CD14-positive monocyte (primary cell): ENCODE results near the gene GRIN2C. TPM values are rescaled to one million over a fixed set of nuclear protein-coding genes. Genes with fewer than 3 reads are reported as not detected.

Source experiments
- DNase-seq, 3 donors: peaks; one replicate each; pipeline ENCODE4 v3.0.0-alpha.2; 2011 to 2022
- H2AFZ ChIP-seq: 2 replicates; pipeline ENCODE4 v1.6.0; 2012; ENCODE audit warnings: mild to moderate bottlenecking, low read depth, low read length, inconsistent platforms; ENCODE audit not compliant: insufficient read depth, poor library complexity, severe bottlenecking
- H3K27ac ChIP-seq, 2 donors: 1 replicate in 1 of 2; 2 replicates in 1 of 2; pipeline ENCODE4 v1.5.1; 2012 to 2013; ENCODE audit warnings: low read length in 2 of 2, control low read depth in 1 of 2, inconsistent platforms in 1 of 2, low read depth in 1 of 2, mild to moderate bottlenecking in 1 of 2
- H3K27me3 ChIP-seq, 2 donors: one replicate each; pipeline versions ENCODE4 v1.6.0 to v1.6.1; 2011 to 2013; ENCODE audit warnings: low read length in 2 of 2; ENCODE audit not compliant: control insufficient read depth in 2 of 2, insufficient read depth in 2 of 2
- H3K36me3 ChIP-seq, 2 donors: replicated peaks in 1 of 2; 1 replicate in 1 of 2; 2 replicates in 1 of 2; pipeline versions ENCODE4 v1.5.1 to v1.6.1; 2012 to 2013; ENCODE audit warnings: low read length in 2 of 2, control low read depth in 1 of 2, inconsistent platforms in 1 of 2, mild to moderate bottlenecking in 1 of 2; ENCODE audit not compliant: insufficient read depth in 2 of 2, control insufficient read depth in 1 of 2
- H3K4me1 ChIP-seq, 2 donors: 1 replicate in 1 of 2; 2 replicates in 1 of 2; pipeline versions ENCODE4 v1.5.1 to v1.6.1; 2012 to 2013; ENCODE audit warnings: low read length in 2 of 2, control low read depth in 1 of 2, inconsistent platforms in 1 of 2, mild to moderate bottlenecking in 1 of 2, moderate library complexity in 1 of 2; ENCODE audit not compliant: insufficient read depth in 2 of 2, control insufficient read depth in 1 of 2
- H3K4me2 ChIP-seq: replicated peaks from 2 replicates; pipeline ENCODE3; 2012; ENCODE audit warnings: low read length, moderate library complexity, mild to moderate bottlenecking; ENCODE audit not compliant: poor library complexity, severe bottlenecking; ENCODE audit errors: extremely low read depth
- H3K4me3 ChIP-seq, 3 experiments: fragments of 200-600 bp in 1 of 3; sonication (generic) in 1 of 3; replicated peaks in 1 of 3; 1 replicate in 2 of 3; 2 replicates in 1 of 3; pipeline ENCODE4 v1.5.1; 2011 to 2013; ENCODE audit warnings: low read length in 3 of 3, mild to moderate bottlenecking in 3 of 3, control low read depth in 2 of 3, low read depth in 2 of 3, inconsistent platforms in 1 of 3, moderate library complexity in 1 of 3
- H3K79me2 ChIP-seq: 2 replicates; pipeline ENCODE4 v1.6.0; 2012; ENCODE audit warnings: mild to moderate bottlenecking, control low read depth, inconsistent platforms, low read length, moderate library complexity; ENCODE audit not compliant: insufficient read depth
- H3K9ac ChIP-seq: 2 replicates; pipeline ENCODE4 v1.6.0; 2017; ENCODE audit warnings: low read length, mild to moderate bottlenecking; ENCODE audit not compliant: insufficient read depth, poor library complexity, severe bottlenecking
- H3K9me3 ChIP-seq, 2 donors: replicated peaks in 1 of 2; 1 replicate in 1 of 2; 2 replicates in 1 of 2; pipeline versions ENCODE4 v1.5.1 to v1.6.1; 2012 to 2013; ENCODE audit warnings: low read length in 2 of 2, control low read depth in 1 of 2; ENCODE audit not compliant: control insufficient read depth in 1 of 2, insufficient read depth in 1 of 2
- H4K20me1 ChIP-seq: 2 replicates; pipeline ENCODE4 v1.6.0; 2012; ENCODE audit warnings: mild to moderate bottlenecking, low read length, control low read depth, moderate library complexity; ENCODE audit not compliant: insufficient read depth
- H3K27ac Mint-ChIP-seq, 7 donors: one replicate each; pipeline ENCODE4 v1.8.0; 2020; ENCODE audit warnings: mild to moderate bottlenecking in 7 of 7, mixed read lengths in 7 of 7, moderate library complexity in 6 of 7, inconsistent platforms in 2 of 7
- H3K27me3 Mint-ChIP-seq, 3 donors: one replicate each; pipeline ENCODE4 v1.8.0; 2021 to 2022; ENCODE audit warnings: low read depth in 3 of 3, mild to moderate bottlenecking in 3 of 3, mixed read lengths in 3 of 3, moderate library complexity in 3 of 3, inconsistent platforms in 1 of 3
- H3K36me3 Mint-ChIP-seq, 2 donors: one replicate each; pipeline ENCODE4 v1.8.0; 2020; ENCODE audit warnings: mixed read lengths in 2 of 2, inconsistent platforms in 1 of 2, mild to moderate bottlenecking in 1 of 2
- H3K4me1 Mint-ChIP-seq: one replicate; pipeline ENCODE4 v1.8.0; 2020; ENCODE audit warnings: mild to moderate bottlenecking, mixed read lengths
- H3K4me3 Mint-ChIP-seq, 2 donors: one replicate each; pipeline ENCODE4 v1.8.0; 2020; ENCODE audit warnings: mild to moderate bottlenecking in 2 of 2, mixed read lengths in 2 of 2, moderate library complexity in 1 of 2
- H3K9me3 Mint-ChIP-seq, 7 donors: one replicate each; pipeline ENCODE4 v1.8.0; 2020 to 2022; ENCODE audit warnings: mixed read lengths in 7 of 7, mild to moderate bottlenecking in 6 of 7, moderate library complexity in 6 of 7, inconsistent platforms in 2 of 7
- WGBS: methylation state at CpG from one replicate; pipeline ENCODE4 v1.1.5; 2013; ENCODE audit warnings: missing lambda C conversion rate; ENCODE audit not compliant: insufficient coverage; 5-methylcytosine and 5-hydroxymethylcytosine counted together
- intact Hi-C, 2 donors: fragments of 100-400 bp; cut with micrococcal nuclease; formaldehyde crosslinking; loops; one replicate each; pipeline versions ENCODE4 v1.15.0 to v1.15.1; 2023
- polyA plus RNA-seq, 3 donors: library from polyadenylated mRNA; depleted of rRNA in 1 of 3; unstranded in 2 of 3; stranded (reverse) in 1 of 3; fragments of 300-500 nt in 2 of 3; fragments of >200 nt in 1 of 3; fragmentation: Illumina TruSeq in 2 of 3; gene quantifications; 1 replicate in 2 of 3; 2 replicates in 1 of 3; pipeline ENCODE4 v1.2.3, GENCODE V29; 2012 to 2021
- TF ChIP-seq, protein P1 (sequence below): fragments of 200-600 bp; IDR thresholded peaks from one replicate; pipeline ENCODE4 v1.8.0; 2022; ENCODE audit warnings: antibody characterized with exemption, mild to moderate bottlenecking

GRIN2C gene
- polyA plus RNA-seq, 3 donors, result 0.04 TPM; not detected in 2

DNA sequence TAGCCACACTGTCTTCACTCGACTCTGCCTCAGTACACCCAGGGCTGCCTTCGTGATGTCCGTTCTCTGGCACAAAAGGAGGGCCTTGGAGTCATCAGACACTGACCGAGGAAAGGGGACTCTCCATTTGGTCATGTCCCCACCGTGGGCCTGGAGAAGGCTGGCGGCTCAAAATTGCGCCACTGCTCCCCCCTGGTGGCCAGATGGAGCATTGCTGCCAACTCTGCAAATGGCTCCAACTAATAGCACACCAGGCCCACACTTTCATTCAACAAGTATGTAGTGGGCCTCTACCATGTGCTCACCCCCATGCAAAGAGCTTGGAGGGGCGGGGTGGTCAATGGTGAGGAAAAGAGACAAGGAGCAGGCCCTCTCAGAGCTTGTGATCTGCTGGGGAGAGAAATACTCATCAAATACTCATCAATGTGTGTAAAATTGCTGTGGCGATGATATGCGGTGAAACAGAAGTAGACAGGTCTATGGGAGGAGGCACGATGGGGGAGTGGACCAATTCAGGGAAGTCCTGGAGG, 5.2 kb upstream of the GRIN2C start:
- Histone ChIP-seq H2AFZ (no peak overlapping the region), H3K9me3 (peaks cover 0 to 4% of the 10 kb centered on the region in 2 donors), H4K20me1 (no peaks in the 10 kb centered on the region), H3K4me2 (no peak overlapping the region), H3K4me3 (no peak overlapping the region), H3K79me2 (no peaks in the 10 kb centered on the region), H3K4me1 (peaks cover 19 to 24% of the 10 kb centered on the region in 2 donors), H3K9ac (no peak overlapping the region), H3K36me3 (no peaks in the 10 kb centered on the region), H3K27me3 (peaks cover 17 to 27% of the 10 kb centered on the region in 2 donors), H3K27ac (no peak overlapping the region)
- Mint-ChIP-seq H3K4me3 (no peak overlapping the region), H3K9me3 (peaks cover 0 to 17% (median 0%) of the 10 kb centered on the region in 7 donors), H3K27me3 (peaks cover 25 to 40% (median 36%) of the 10 kb centered on the region in 3 donors), H3K4me1 (peaks cover 22% of the 10 kb centered on the region), H3K36me3 (peaks cover 14 to 19% of the 10 kb centered on the region in 2 donors), H3K27ac (peak overlapping the region in 4 of 7 donors; percentile 46 to 66 (median 63))
- peak; percentile 65 to 84 (median 68) for DNase-seq
- TF ChIP-seq, protein P1, sequence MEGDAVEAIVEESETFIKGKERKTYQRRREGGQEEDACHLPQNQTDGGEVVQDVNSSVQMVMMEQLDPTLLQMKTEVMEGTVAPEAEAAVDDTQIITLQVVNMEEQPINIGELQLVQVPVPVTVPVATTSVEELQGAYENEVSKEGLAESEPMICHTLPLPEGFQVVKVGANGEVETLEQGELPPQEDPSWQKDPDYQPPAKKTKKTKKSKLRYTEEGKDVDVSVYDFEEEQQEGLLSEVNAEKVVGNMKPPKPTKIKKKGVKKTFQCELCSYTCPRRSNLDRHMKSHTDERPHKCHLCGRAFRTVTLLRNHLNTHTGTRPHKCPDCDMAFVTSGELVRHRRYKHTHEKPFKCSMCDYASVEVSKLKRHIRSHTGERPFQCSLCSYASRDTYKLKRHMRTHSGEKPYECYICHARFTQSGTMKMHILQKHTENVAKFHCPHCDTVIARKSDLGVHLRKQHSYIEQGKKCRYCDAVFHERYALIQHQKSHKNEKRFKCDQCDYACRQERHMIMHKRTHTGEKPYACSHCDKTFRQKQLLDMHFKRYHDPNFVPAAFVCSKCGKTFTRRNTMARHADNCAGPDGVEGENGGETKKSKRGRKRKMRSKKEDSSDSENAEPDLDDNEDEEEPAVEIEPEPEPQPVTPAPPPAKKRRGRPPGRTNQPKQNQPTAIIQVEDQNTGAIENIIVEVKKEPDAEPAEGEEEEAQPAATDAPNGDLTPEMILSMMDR, result peak; percentile 93
- intact Hi-C loops, result loop anchor here (2.0 to 10.0 kb wide), 5 partner anchors 74 to 490 kb away; no protein-coding TSS in a partner anchor
- 30% methylated on average over 10 of the region's 11 CpGs for WGBS

DNA sequence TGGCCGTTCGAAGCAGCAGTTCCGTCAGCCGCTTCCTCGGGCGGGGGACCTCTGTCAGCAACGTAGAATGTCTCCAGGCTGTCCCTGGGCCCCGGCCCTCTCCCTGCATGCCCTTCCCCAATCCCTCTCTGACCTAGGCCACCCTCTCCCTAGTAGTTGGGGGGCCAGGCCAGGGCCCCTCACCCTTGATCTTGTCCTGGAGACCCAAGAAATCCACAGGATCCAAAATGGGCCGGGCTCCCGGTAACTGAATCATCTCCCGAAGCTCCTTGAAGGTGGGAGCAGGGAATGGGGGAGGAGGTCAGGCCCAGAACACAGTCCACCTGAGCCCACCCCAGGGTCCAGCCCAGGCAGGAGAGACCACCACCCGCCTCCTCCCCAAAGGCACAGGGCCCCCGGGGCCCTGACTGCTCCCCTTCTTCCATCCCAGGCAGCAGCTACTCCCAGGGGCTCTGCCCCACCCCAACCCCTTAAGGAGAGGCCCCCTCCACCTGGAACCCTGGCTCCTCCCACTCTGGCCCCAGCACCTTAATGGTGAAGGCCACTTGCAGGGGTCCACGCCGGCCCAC, 4.7 kb upstream of the GRIN2C start:
- peaks cover 22 to 29% of the 10 kb centered on the region in 2 donors for H3K4me1 ChIP-seq
- H3K9me3 Mint-ChIP-seq, result peaks cover 0 to 20% (median 1%) of the 10 kb centered on the region in 7 donors
- H3K36me3 Mint-ChIP-seq, result peaks cover 14 to 15% of the 10 kb centered on the region in 2 donors
- H4K20me1 ChIP-seq, result no peaks in the 10 kb centered on the region
- no peak overlapping the region for H3K4me3 Mint-ChIP-seq
- H3K27ac Mint-ChIP-seq, result peak overlapping the region in 3 of 7 donors; percentile 46 to 66 (median 61)
- H3K9ac ChIP-seq, result no peak overlapping the region
- no peaks in the 10 kb centered on the region for H3K36me3 ChIP-seq
- H3K4me3 ChIP-seq, result no peak overlapping the region
- H3K9me3 ChIP-seq, result peaks cover 0 to 4% of the 10 kb centered on the region in 2 donors
- peaks cover 25 to 45% (median 39%) of the 10 kb centered on the region in 3 donors for H3K27me3 Mint-ChIP-seq
- no peak overlapping the region for H3K4me2 ChIP-seq
- H3K27ac ChIP-seq, result no peak overlapping the region
- no peaks in the 10 kb centered on the region for H3K79me2 ChIP-seq
- WGBS, result 89% methylated on average over 12 of the region's 15 CpGs
- H3K27me3 ChIP-seq, result peaks cover 20 to 31% of the 10 kb centered on the region in 2 donors
- H3K4me1 Mint-ChIP-seq, result peaks cover 23% of the 10 kb centered on the region
- no peak for DNase-seq
- TF ChIP-seq, protein P1, result no peak
- intact Hi-C loops, result loop anchor here (2.0 to 10.0 kb wide), 5 partner anchors 74 to 490 kb away; no protein-coding TSS in a partner anchor
- H2AFZ ChIP-seq, result no peak overlapping the region
